Kidney capillary endothelial cell (primary cell): ENCODE measurements around the gene ZNF419.
"Not testable (repeated sequence)": the region's sequence is repeated elsewhere in the genome, so short reads cannot be mapped to it uniquely, and the experiment has no call there.

ENCODE experiments used
- DNase-seq: peaks from one replicate; pipeline ENCODE4 v3.0.0-alpha.2; 2018; ENCODE audit warnings: low spot score

Gene ZNF419

GRCh38 chr19:57487477-57488298, at the start of gene ZNF419:
Gene ZNF419, plus strand, starts transcription at chr19:57487750. Its CDS starts 201 bp downstream, at chr19:57487951.
- peak; percentile 80 for DNase-seq

- no peak for DNase-seq
Measured at GRCh38 chr19:57437931-57438330, 49.6 kb upstream of the ZNF419 start.

GRCh38 chr19:57438925-57439324, 48.6 kb upstream of the ZNF419 start:
- no peak for DNase-seq

GRCh38 chr19:57441979-57442752, 45.4 kb upstream of the ZNF419 start:
- DNase-seq = no peak

GRCh38 chr19:57443121-57443696, 44.3 kb upstream of the ZNF419 start:
- no peak for DNase-seq

GRCh38 chr19:57452307-57452706, 35.2 kb upstream of the ZNF419 start:
- DNase-seq = no peak

GRCh38 chr19:57465680-57466381, 21.7 kb upstream of the ZNF419 start:
- no peak for DNase-seq

- DNase-seq = no peak
Measured at GRCh38 chr19:57466489-57466888, 21.1 kb upstream of the ZNF419 start.

- no peak for DNase-seq
Measured at GRCh38 chr19:57473646-57474045, 13.9 kb upstream of the ZNF419 start.

GRCh38 chr19:57477191-57478008, 10.2 kb upstream of the ZNF419 start, which contains the start of gene ZNF772:
Gene ZNF772, minus strand, starts transcription at chr19:57477566. Its CDS starts 257 bp downstream, at chr19:57477309.
- DNase-seq = peak; percentile 88

- not testable (repeated sequence) for DNase-seq
Measured at GRCh38 chr19:57488299-57488644, 722 bp downstream of the ZNF419 start.

- DNase-seq = not testable (repeated sequence)
Measured at GRCh38 chr19:57499332-57499679, 11.8 kb downstream of the ZNF419 start.

- DNase-seq = peak; percentile 92
Measured at GRCh38 chr19:57499680-57500395, 12.3 kb downstream of the ZNF419 start, which contains the start of gene ZNF773. Gene ZNF773, plus strand, starts transcription at chr19:57499938. Its CDS starts 143 bp downstream, at chr19:57500081.

- not testable (repeated sequence) for DNase-seq
Measured at GRCh38 chr19:57500400-57500799, 12.8 kb downstream of the ZNF419 start.

GRCh38 chr19:57506163-57506562, 18.6 kb downstream of the ZNF419 start:
- no peak for DNase-seq

GRCh38 chr19:57511484-57511883, 23.9 kb downstream of the ZNF419 start:
- DNase-seq = no peak

- DNase-seq = no peak
Measured at GRCh38 chr19:57512845-57513244, 25.3 kb downstream of the ZNF419 start.

GRCh38 chr19:57515255-57515654, 27.7 kb downstream of the ZNF419 start:
- no peak for DNase-seq

- DNase-seq = not testable (repeated sequence)
Measured at GRCh38 chr19:57518021-57518420, 30.5 kb downstream of the ZNF419 start.

- peak; percentile 80 for DNase-seq
Measured at GRCh38 chr19:57527136-57527881, 39.8 kb downstream of the ZNF419 start, which contains the start of gene ZNF549. Gene ZNF549, plus strand, starts transcription at chr19:57527356. Its CDS starts 218 bp downstream, at chr19:57527574.
